Measurements from ENCODE around the gene PUS1.
"Not testable (repeated sequence)": the region's sequence is repeated elsewhere in the genome, so short reads cannot be mapped to it uniquely, and the experiment has no call there.

Gene PUS1

DNA sequence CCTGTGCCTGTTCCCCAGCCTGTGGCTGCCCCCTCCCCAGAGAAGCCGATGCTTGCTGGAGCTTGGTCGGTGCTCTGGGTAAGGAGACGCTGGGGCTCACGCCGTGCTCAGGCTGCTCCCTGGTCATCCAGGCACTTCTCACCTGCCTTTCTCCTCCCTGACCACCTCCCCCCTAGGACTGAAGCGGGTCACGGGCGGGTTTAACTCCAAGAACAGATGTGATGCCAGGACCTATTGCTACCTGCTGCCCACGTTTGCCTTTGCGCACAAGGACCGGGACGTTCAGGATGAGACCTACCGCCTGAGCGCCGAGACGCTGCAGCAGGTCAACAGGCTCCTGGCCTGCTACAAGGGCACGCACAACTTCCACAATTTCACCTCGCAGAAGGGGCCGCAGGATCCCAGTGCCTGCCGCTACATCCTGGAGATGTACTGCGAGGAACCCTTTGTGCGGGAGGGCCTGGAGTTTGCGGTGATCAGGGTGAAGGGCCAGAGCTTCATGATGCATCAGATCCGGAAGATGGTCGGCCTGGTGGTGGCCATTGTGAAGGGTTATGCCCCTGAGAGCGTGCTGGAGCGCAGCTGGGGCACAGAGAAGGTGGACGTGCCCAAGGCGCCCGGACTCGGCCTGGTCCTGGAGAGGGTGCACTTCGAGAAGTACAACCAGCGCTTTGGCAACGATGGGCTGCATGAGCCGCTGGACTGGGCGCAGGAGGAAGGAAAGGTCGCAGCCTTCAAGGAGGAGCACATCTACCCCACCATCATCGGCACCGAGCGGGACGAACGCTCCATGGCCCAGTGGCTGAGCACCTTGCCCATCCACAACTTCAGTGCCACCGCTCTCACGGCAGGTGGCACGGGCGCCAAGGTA lies 12.3 kb downstream of the PUS1 start:
- no peak for DNase-seq

DNA sequence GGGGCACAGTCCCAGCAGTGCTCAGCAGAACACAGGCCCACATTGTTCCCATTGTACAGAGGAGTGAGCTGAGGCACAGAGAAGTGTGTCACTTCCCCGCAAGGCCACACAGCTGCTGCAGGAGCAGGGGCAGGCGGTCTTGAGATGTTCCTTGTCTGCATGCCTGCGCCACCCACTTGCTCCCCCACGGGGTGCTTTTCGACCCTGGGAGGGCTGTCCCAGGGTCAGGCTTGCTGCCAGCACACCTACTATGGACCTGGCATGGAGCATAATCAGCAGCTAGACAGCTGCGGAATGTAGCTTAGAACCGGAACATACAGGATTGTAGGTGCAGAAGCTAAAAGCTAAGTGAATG lies 12.9 kb downstream of the PUS1 start:
- DNase-seq = no peak

DNA sequence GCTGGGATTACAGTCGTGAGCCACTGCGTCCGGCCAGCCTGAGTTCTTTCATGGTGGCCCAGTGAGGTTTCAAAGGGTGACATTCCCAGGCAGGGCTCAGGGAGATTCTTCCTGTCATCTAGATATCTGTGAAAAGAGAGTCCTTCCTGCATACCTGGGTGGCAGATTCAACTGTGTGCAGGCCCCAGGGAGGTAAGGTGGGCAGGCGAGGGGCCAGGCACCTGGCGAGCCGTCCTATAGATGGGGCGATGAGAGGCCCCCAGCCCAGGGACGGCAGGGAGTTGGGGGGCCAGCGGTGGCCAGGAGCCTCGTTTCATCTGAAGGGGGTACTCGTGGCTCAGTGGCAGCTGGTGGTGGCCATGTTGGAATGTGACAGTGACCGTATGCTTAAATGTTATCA lies 13.6 kb downstream of the PUS1 start:
- DNase-seq = no peak

DNA sequence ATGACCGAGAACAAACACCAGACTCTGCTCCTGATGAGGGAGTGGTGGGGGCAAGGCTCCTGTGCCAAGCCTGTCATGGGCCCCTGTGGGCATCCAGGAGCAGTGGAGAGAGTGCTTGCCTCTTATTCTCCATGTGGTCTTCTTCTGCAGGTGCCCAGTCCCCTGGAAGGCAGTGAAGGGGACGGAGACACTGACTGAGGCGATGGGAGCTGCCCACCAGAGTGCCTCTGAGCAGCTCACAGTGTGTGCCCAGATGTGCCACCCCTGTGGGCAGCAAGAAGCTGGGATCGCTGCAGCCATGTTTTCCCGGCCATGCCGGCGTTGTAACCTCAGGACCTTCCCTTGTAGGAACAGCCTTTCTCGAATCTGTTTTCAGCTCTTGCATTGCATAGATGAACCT lies 14.3 kb downstream of the PUS1 start:
- no peak for DNase-seq

DNA sequence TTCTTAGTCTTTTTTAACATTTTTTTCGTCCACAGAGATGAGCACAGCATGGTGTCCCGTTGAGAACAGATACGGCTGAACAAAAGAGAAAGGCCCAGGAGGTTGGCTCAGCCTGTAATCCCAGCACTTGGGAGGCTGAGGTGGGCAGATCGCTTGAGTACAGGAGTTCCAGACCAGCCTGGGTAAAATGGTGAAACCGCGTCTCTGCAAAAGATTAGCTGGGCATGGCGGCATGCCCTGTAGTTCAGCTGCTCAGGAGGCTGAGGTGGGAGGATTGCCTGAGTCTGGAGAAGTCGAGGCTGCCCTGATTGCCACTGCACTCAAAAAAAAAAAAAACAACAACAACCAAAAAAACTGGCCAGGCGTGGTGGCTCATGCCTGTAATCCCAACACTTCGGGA lies 14.8 kb downstream of the PUS1 start:
- DNase-seq = no peak

DNA sequence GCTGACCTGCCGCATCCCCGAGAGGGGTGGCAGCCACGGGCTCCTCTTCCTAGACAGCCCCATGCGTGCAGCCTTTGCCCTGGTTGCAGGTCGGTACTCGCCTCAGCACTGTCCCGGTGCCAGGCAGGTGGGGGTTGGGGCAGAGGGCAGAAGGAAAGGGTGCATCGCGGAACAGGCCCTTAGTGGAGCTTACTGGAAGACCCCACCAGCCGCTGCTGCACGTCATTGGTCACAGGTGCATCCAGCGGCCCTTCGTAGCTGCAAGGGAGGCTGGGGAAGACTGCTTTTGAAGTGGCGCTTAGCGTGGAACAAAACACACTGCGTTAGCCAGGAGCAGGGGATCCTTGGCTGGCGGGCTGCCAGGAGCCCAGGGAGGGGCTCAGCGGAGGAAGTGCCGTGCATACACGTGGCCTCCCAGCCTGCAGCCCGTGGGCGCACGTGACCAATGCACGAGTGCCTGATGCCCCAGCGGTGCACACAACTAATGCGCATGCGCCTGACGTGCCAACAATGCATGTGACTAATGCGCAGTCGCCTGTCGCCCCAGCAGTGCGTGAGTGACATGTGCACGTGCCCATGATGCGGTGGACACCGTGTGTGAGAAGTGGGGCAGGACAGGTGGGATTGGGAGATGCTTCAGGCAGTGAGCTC lies 15.7 kb downstream of the PUS1 start:
- DNase-seq = no peak

DNA sequence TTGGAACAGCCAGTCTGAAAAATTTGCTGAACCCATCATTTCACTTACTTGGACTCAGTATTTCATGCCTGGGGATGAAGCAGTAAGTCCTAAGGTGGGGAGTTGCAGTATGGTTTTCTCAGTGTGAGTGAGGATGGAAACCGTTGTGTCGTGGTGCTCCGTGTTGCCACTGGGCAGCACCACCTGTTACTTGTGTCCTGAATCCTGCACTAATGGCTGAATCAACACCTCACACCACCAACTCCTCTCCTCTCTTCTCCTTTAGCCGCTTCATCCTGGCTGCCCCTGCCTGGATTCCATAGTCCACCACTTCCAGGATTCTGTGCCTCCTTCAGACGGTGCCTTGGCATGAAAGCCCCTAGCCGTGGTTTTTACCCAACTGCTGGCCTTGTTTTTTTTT lies 17.7 kb downstream of the PUS1 start:
- DNase-seq = no peak

DNA sequence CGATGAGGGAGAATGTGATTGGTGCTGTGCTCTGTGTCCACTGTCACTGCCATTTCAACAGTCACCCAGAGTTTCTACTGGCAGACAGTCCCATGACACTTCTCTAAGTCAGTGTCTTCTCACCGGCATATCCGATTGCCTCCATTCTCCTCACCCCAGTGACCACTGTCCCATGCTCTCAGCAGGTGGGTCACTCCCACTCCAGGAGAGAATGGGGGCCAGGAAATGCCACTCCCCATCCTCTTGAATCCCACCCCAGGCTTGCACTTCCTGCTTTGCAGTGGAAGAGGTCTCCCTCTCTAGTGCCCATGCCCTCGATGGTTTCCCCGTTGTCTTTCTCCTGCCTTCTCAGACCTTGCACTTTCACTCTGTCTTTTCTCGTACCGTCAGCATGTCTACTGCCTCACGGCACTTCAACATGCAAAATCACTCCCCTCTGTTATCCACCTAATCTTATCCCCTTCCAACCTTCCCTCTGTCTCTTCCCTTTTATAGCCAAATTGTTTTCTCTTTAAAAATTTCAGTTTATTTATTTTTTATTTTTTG lies 18.5 kb downstream of the PUS1 start:
- DNase-seq = no peak

DNA sequence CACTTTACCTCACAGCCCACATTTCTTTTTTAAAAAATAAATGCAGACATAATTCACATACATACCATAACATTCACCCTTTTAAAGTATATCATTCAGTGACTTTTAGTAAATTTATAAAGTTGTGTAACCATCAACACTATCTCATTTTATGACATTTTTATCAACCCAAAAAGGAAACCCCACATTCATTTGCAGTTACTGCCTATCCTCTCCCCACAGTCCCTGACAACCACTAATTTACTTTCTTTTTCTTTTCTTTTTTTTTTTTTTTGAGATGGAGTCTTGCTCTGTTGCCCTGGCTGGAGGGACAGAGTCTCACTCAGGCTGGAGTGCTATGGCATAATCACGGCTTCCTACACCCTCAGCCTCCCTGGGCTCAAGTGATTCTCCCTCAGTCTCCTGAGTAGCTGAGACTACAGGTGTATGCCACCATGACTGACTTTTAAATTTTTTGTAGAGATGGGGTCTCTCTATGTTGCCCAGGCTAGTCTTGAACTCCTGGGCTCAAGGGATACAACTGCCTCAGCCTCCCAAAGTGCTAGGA lies 19.2 kb downstream of the PUS1 start:
- DNase-seq = no peak

DNA sequence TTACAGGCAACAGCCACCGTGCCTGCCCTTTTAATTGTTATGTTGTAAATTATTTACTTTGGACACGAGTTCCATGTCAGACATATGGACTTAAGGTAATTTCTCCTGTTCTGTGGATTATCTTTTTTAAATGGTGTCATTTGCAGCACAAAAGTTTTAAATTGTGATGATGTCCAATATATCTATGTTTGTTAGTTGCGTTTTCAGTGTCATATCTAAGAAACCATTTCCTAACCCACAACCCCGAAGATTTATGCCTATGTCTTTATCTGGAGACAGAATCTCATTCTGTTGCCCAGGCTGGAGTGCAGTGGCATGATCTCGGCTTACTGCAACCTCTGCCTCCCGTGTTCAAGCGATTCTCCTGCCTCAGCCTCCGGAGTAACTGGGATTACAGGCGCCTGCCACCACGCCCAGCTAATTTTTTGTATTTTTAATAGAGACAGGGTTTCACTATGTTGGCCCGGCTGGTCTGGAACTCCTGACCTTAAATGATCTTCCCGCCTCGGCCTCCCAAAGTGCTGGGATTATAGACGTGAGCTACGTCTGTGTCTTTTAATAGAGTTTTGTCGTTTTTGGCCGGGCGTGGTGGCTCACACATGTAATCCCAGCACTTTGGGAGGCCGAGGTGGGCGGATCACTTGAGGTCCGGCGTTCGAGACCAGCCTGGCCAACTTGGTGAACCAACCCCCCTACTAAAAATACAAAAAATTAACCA lies 19.8 kb downstream of the PUS1 start:
- not testable (repeated sequence) for DNase-seq

DNA sequence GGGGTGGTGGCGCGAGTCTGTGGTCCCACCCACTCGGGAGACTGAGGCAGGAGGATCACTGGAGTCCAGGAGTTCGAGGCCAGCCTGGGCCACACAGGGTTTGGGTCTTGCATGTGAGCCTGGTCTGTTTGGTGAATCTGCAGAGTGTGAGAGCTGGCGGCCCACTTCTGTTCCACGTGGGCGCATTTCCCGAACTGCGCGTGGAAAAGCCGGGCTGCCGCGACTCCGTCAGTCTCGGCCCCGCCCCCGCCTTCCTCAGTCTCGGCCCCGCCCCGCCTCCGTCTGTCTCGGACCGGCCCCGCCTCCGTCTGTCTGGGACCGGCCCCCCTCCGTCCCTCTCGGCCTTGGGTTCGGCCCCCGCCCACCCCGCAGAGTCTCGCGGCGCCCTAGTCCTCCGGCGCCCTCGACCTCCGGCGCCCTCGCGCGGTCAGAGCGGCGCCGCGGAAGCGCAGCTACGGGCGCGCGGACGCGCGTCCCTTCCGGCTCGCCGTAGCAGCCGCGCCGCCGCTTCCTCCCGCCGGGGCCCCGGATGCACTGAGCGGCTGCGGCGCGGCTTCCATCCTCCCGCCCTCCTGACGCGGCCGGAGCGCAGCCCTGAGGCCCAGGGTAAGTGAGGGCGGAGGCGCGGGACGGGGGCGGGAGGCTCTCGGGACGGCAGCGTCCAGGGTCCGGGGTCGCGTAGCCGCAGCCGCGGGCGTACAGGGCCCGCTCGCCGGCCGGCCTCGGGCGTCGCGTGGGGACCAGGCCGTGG lies 20.5 kb downstream of the PUS1 start, which contains the start of gene EP400:
Gene EP400 (plus strand): TSS at position 512 of the 751 bp plus-strand sequence. CDS start 10,678 bp downstream, outside the sequence.
- DNase-seq = peak; percentile 94 to 95

DNA sequence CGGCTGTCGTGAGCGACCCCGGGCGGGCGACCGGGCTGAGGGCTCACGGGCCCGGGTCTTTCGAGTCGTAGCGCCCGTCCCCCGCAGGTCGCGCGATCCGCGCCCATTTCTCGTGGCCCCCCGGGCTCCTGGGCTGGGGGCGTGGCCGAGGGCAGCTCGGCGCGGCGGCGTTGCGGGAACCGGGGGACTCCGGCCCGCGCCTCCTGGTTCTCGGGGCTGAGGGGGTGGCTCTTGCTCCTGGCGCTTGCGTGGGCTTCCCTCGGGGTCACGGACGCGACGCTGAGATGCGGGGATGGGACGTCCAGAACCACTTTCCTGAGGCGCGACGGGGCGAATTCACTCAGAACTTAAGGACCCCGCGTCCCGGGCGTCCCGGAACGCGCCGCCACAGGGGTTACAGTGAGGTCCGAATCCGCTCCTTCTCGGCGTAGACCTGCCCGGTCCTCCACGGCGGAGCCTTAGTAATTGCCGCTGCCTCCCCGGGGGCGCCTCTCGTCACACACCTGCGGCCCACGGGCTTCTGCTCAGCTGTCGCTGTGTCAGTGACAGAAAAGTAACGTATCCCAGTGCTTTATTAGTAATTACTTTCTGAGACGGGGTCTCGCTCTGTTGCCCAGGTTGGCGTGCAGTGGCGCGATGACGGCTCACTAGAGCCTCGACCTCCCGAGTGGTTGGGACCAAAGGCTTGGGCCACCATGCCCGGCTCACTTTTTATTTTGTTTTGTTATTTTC lies 21.3 kb downstream of the PUS1 start:
- peak in 1 of 2 experiments; percentile 35 for DNase-seq

DNA sequence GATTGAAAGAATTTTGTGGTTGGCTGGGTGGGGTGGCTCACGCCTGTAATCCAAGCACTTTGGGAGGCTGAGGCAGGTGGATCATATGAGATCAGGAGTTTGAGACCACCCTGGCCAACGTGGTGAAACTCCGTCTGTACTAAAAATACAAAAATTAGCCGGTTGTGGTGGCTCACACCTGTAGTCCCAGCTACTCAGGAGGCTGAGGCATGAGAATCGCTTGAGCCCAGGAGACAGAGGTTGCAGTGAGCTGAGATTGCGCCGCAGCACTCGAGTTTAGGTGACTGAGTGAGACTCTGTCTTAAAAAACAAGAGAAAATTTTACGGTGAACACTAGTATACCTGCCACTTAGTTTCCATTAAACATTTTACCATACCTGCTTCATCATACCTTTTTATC lies 24.7 kb downstream of the PUS1 start:
- not testable (repeated sequence) for DNase-seq

DNA sequence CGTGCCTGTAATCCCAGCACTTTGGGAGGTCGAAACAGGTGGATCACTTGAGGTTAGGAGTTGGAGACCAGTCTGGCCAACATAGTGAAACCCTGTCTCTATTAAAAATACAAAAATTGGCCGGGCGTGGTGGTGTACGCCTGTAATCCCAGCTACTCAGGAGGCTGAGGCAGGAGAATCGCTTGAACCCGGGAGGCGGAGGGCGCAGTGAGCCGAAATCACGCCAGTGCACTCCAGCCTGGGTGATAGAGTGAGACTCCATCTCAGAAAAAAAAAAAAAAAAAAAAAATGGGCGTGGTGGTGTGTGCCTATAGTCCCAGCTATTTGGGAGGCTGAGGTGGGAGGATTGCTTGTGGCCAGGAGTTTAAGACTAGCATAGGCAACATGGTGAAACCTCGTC lies 25.4 kb downstream of the PUS1 start:
- not testable (repeated sequence) for DNase-seq

DNA sequence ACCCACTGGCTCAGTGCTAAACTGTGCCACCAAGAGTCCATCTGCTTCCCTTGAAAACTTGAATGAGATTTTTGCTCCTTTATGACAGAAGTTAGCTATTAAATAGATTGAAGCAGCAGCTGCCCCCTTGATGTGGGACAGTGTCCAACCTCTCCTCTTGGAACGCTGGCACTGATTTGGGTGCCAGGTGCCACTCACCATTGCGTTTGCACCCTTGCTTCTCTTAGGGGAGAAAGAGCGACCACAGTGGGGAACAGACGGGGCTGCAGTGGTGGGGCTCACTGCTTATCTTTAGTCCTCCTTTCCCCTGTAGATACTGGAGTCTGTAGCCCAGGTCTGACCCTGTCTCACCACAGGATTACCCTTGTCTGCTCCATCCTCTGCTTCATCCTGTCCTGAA lies 30.0 kb downstream of the PUS1 start:
- no peak for DNase-seq

DNA sequence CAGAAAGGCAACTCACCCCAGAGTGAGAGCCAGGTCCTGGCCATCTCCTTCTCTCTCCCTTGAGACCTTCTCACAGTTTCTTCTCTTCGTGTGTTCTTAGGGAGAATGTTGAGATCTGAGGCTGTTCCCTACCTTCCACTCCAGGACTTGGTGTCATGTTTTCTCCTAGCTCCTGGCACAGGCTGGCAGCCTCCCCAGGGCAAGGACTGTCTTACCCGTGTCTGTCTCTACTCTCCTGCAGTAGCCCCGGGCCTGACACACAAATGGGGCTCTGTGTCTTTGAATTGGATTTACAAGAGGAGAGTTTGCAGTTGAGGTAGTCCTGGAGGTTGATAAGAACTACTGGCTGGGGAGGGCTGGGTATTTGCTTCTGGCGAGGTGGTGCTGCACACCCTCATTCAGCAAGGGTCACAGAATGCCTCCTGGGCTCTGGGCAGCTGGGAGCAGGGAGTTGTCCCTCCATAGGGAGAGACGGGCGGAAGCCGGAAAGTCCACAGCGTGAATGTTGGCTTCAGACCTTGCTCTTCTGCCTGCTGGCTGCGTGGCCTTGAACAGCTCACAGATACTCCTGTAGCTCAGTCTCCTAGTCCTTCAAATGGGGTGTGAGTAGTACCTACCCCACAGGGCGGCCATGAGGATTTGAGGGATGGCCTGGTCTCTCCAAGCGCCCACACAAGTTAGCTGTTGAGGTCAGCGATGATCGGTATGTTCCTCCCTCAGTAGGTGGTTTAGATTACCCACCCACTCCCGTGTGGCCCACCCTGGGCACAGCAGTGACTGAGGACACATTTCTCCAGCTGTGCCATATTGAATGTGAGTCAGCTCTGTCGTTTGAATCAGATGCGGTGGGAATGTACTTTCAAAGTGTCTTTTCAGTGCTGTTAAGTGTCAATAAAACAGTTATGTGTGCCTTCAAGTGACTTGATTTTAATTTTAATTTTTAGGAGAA lies 30.8 kb downstream of the PUS1 start:
- DNase-seq = no peak

DNA sequence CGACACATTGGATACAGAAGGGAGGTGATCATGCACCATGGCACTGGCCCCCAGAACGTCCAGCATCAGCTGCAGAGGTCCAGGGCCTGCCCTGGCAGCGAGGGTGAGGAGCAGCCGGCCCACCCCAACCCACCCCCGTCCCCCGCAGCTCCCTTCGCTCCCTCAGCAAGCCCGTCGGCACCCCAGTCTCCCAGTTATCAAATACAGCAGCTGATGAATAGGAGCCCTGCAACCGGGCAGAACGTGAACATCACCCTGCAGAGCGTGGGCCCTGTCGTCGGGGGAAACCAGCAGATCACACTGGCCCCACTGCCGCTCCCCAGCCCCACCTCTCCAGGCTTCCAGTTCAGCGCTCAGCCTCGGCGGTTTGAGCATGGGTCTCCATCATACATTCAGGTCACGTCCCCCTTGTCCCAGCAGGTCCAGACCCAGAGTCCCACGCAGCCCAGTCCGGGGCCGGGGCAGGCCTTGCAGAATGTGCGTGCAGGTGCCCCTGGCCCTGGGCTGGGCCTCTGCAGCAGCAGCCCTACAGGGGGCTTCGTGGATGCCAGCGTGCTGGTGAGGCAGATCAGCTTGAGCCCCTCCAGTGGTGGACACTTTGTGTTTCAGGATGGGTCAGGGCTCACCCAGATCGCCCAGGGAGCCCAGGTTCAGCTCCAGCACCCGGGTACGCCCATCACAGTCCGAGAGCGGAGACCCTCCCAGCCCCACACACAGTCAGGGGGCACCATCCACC lies 31.7 kb downstream of the PUS1 start:
- not testable (repeated sequence) for DNase-seq

DNA sequence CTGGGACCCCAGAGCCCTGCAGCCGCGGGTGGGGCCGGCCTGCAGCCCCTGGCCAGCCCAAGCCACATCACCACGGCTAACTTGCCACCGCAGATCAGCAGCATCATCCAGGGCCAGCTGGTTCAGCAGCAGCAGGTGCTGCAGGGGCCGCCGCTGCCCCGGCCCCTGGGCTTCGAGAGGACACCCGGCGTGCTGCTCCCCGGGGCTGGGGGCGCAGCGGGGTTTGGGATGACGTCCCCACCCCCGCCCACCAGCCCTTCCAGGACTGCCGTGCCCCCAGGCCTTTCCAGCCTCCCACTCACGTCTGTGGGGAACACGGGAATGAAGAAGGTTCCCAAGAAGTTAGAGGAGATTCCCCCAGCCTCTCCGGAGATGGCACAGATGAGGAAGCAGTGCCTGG lies 32.3 kb downstream of the PUS1 start:
- DNase-seq = not testable (repeated sequence)

DNA sequence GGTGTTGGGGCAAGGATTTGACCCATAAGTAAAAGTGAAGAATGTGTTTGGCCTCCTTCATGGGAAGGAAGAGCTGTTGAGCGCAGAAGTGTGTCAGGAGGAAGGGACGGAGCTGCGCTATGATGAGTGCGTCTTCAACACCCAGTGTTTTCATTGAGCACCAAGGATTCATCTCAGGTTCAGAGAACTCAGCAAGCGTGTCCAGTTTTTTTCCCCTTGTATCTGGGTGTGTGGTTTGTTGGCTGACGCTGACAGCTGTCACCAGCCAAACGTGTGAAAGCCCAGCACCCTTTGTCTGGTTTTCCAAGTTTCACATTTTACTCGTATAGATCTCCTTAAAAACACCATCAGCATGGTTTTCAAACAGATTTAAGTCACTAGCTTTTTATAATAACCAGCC lies 33.0 kb downstream of the PUS1 start:
- DNase-seq = no peak

DNA sequence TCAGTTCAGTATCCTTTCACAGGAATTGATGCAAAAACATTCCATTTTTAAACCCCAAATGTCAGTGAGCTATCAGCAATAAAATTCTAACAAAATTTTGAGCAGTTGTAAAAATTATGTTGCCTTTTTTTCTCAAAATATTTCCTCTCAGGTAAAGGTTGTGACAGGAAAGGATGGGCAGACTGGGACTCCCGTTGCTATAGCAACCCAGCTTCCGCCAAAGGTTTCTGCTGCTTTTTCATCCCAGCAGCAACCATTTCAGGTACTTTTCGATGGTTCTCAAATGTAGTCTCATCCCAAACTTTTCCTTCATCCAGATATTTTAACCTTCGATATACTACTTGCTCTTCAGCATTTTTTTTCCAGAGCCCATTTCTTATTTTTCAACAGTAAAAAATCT lies 34.3 kb downstream of the PUS1 start:
- no peak for DNase-seq
